Measurements from ENCODE around the gene CCDC57. TPM values are rescaled to one million over a fixed set of nuclear protein-coding genes. Genes with fewer than 3 reads are reported as not detected.
"Not testable (repeated sequence)": the region's sequence is repeated elsewhere in the genome, so short reads cannot be mapped to it uniquely, and the experiment has no call there.

CCDC57 gene
- total RNA-seq, 1 donor from 2014 or later, result 56.6 TPM

DNA sequence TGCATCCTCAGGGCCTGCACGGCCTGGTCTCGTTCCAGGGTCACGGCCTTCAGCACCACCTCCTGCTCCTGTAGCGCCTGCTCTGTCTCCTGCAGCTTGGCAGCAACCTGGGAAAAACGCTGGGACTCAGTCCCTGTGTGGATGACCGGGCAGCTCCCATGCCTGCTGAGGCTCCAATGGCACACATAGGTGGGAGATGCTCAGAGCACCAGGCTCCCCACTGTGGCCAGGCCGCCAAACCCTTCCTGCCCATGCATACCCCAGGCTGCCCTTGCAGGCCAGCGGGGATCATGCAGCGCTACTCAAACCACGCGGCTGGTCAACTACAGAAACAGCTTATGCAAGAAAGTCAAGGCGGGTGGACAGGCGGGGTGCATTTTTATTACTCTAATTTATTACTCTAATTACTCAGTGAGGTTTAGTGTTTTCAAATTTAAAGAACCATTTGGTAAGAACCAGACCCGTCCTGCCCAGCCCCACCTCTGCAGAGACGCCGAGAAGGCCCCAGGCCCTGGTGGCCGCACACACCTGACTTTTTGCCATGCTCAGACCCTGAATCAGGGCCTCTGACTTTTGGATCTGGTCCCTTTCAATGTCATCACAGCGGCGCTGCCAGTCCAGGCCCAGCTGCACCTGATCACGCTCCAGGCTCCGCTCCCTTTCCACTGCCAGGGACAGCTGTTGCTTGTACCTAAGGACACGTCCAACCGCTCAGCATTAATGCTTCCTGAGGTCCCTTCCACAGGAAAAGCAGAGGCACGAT lies 34.0 kb downstream of the CCDC57 start:
- Mint-ChIP-seq H3K4me3 (no peak overlapping the region), H3K4me1 (no peaks in the 10 kb centered on the region), H3K9me3 (no peaks in the 10 kb centered on the region), H3K27ac (no peak overlapping the region), H3K36me3 (ENCODE audit: low read depth) (peaks cover 11% of the 10 kb centered on the region), H3K27me3 (no peaks in the 10 kb centered on the region)
- ChIA-PET POLR2A (interaction anchor here (0.6 kb wide), 1 partner anchor 90 kb away, joined by 6 read pairs; no protein-coding TSS in a partner anchor), CTCF (no interaction called here)
- no peak for ATAC-seq (ENCODE audit: low read depth)
- intact Hi-C loops (cut with micrococcal nuclease), result no loop called here
- TF ChIP-seq, protein P1, sequence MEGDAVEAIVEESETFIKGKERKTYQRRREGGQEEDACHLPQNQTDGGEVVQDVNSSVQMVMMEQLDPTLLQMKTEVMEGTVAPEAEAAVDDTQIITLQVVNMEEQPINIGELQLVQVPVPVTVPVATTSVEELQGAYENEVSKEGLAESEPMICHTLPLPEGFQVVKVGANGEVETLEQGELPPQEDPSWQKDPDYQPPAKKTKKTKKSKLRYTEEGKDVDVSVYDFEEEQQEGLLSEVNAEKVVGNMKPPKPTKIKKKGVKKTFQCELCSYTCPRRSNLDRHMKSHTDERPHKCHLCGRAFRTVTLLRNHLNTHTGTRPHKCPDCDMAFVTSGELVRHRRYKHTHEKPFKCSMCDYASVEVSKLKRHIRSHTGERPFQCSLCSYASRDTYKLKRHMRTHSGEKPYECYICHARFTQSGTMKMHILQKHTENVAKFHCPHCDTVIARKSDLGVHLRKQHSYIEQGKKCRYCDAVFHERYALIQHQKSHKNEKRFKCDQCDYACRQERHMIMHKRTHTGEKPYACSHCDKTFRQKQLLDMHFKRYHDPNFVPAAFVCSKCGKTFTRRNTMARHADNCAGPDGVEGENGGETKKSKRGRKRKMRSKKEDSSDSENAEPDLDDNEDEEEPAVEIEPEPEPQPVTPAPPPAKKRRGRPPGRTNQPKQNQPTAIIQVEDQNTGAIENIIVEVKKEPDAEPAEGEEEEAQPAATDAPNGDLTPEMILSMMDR (IDR thresholded peaks at IDR 0.05), result no peak
- no peak for DNase-seq

DNA sequence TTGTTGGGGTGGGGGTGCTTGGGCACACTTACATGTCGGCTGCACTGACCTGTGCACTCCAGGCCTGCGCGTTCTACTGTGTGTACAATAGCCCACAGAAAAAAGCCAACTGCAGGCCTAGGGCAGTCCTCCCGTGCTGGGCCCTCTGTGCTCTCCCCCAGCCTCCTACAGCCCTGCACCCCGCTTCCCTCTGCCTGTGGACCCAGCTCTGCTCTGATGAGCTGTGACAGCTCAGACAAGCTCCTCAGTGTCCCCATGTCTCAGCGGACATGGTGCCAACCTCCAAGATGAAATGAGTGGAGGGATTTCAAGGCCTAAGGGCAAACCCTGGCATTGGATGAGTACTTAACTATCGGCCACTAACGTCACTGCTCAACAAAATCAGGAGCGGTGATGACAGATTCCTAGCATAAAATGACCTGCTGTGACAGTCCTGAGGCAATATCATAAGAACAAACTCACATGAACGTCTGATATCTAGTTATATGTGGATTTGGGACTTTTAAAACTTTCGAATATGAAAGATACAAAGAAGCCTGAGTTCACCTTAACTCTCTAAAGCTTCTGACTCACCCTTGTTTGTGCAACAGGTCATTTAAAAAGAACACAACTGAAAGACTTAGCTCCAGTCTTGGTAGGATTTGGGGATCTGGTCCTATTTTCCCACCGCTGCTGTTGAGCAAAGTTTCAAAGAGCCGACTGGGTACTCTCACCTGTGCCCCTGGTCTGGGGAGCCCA lies 34.7 kb downstream of the CCDC57 start:
- H3K27me3 Mint-ChIP-seq, result no peaks in the 10 kb centered on the region
- TF ChIP-seq, protein P1 (IDR thresholded peaks at IDR 0.05), result no peak
- DNase-seq (no peak), ATAC-seq (ENCODE audit: low read depth) (no peak)
- no peak overlapping the region for H3K27ac Mint-ChIP-seq
- POLR2A ChIA-PET, result interaction anchor here (0.6 kb wide), 1 partner anchor 284 kb away, joined by 5 read pairs; no protein-coding TSS in a partner anchor
- intact Hi-C loops (cut with micrococcal nuclease), result no loop called here
- H3K4me3 Mint-ChIP-seq, result no peak overlapping the region
- CTCF ChIA-PET, result no interaction called here
- no peaks in the 10 kb centered on the region for H3K4me1 Mint-ChIP-seq
- peaks cover 5% of the 10 kb centered on the region for H3K36me3 Mint-ChIP-seq (ENCODE audit: low read depth)
- H3K9me3 Mint-ChIP-seq, result no peaks in the 10 kb centered on the region

DNA sequence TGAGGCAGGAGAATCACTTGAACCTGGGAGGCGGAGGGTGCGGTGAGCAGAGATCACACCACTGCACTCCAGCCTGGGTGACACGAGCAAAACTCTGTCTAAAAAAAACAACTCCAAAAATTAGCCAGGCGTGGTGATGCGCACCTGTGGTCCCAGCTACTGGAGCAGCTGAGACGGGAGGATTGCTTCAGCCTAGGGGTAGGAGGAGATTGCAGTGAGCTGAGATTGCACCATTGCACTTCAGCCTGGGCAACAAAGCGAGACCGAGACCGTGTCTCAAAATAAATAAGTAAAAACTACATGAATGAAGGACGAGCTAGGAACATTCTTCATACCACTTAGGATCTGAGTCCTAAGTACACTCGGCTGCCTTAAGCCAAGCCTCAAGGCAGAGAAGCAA lies 35.4 kb downstream of the CCDC57 start:
- TF ChIP-seq, protein P1 (IDR thresholded peaks at IDR 0.05), result no peak
- H3K4me3 Mint-ChIP-seq, result no peak overlapping the region
- no peaks in the 10 kb centered on the region for H3K9me3 Mint-ChIP-seq
- DNase-seq (no peak), ATAC-seq (ENCODE audit: low read depth) (no peak)
- intact Hi-C loops (cut with micrococcal nuclease), result no loop called here
- H3K36me3 Mint-ChIP-seq (ENCODE audit: low read depth), result peaks cover 5% of the 10 kb centered on the region
- CTCF ChIA-PET, result no interaction called here
- no peaks in the 10 kb centered on the region for H3K4me1 Mint-ChIP-seq
- no peaks in the 10 kb centered on the region for H3K27me3 Mint-ChIP-seq
- POLR2A ChIA-PET, result interaction anchor here (0.6 kb wide), 1 partner anchor 283 kb away, joined by 5 read pairs; no protein-coding TSS in a partner anchor
- H3K27ac Mint-ChIP-seq, result no peak overlapping the region

DNA sequence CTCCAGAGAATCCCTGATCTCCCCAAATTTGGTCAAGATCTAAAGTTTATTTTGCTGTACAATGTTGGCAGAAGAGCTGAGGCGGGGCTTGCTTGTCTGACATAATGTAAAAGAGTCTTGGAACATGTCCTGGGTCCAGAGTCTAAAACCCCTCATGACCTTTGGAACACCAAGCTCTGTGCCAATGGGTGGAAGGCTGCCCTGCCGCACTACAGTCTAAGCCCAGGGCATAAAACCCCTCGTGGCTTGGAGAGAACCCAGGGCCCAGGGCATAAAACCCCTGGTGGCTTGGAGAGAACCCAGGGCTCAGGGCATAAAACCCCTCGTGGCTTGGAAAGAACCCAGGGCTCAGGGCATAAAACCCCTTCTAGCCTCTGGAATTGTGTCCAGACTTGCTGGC lies 36.7 kb downstream of the CCDC57 start:
- ATAC-seq (ENCODE audit: low read depth), result no peak
- POLR2A ChIA-PET, result no interaction called here
- peaks cover 11% of the 10 kb centered on the region for H3K36me3 Mint-ChIP-seq (ENCODE audit: low read depth)

DNA sequence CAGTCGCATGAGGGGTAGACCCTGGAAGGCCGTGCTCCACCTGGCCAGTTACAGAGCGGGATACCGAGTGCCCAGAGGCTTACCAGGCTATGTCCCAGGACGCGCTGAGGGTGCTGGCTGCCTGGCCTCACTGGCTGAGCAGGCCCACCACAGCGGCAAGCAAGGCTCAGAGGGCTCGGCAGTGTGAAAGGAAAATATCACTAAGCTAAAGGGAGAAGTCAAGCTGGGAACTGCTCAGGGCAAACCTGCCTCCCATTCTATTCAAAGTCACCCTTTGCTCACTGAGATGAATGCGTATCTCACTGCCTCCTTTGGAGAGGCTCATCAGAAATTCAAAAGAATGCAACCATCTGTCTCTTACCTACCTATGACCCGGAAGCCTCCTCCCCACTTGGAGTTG lies 37.4 kb downstream of the CCDC57 start:
- no peaks in the 10 kb centered on the region for H3K9me3 Mint-ChIP-seq
- DNase-seq, result no peak
- ChIA-PET POLR2A (no interaction called here), CTCF (no interaction called here)
- no peak overlapping the region for H3K4me3 Mint-ChIP-seq
- intact Hi-C loops (cut with micrococcal nuclease), result no loop called here
- H3K27me3 Mint-ChIP-seq, result no peaks in the 10 kb centered on the region
- H3K36me3 Mint-ChIP-seq (ENCODE audit: low read depth), result peaks cover 16% of the 10 kb centered on the region
- no peak overlapping the region for H3K27ac Mint-ChIP-seq
- TF ChIP-seq, protein P1 (IDR thresholded peaks at IDR 0.05), result no peak
- no peak for ATAC-seq (ENCODE audit: low read depth)
- H3K4me1 Mint-ChIP-seq, result no peaks in the 10 kb centered on the region

More for the DNA sequence above, 36.7 kb downstream of the CCDC57 start:
- intact Hi-C loops (cut with micrococcal nuclease), result no loop called here
- TF ChIP-seq, protein P1 (IDR thresholded peaks at IDR 0.05), result no peak
- DNase-seq, result no peak
- Mint-ChIP-seq H3K27ac (no peak overlapping the region), H3K27me3 (no peaks in the 10 kb centered on the region), H3K4me1 (no peaks in the 10 kb centered on the region), H3K4me3 (no peak overlapping the region), H3K9me3 (no peaks in the 10 kb centered on the region)
- CTCF ChIA-PET, result no interaction called here

DNA sequence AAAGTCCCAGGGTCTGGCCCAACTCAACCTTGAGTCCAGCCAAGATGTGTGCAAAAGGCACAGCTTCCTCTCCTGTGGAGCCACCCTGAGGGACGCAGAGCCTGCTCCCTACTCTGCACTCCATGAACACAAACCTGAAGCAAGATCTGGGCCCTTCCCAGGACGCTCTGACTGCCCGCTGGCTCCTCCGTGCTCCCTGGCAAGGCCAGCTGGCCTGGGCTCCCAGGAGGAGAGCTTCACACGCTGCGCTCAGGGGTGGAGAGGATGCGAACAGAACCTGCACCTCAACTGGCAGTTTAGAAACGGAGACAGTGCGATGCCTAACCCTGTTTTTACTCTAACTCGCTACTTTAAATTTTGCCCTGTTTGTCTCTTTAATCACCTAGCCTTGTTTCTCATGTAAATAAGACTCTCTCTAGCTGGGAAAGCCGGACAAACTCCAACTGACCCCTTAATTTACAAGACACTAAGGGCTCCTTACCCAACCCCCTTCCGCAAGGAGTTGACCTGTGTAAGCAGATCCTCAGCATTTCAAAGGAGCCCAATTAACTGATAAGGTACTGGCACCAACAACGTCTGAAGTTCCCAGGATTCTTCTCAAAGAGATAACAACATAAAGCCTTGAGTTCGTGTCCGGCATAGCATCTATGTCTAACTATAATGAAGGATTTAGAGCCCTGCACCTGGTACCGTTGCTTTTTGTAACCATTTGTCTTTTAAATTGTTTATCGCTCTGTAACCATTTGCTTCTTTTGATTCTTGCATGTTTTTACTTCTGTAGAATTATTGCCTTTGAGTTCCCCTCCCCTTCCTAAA lies 38.4 kb downstream of the CCDC57 start:
- H3K27me3 Mint-ChIP-seq; H3K9me3 Mint-ChIP-seq; H3K27ac Mint-ChIP-seq; CTCF ChIA-PET; H3K4me3 Mint-ChIP-seq; DNase-seq; H3K4me1 Mint-ChIP-seq; intact Hi-C loops (cut with micrococcal nuclease); POLR2A ChIA-PET; ATAC-seq (ENCODE audit: low read depth): not testable (repeated sequence)
- peaks cover 18% of the 10 kb centered on the region for H3K36me3 Mint-ChIP-seq (ENCODE audit: low read depth)

Measured in activated B cell treated with CpG ODN at 0.5 μM for 24 hours (primary cell).